Activated CD8-positive, alpha-beta memory T cell treated with anti-CD3 and anti-CD28 coated beads, Interleukin-2, amount 10 ng/mL, durations not matched to agents 7 days and 5 days (primary cell): ENCODE data around the gene FIS1. TPM values are rescaled to one million over a fixed set of nuclear protein-coding genes. Genes with fewer than 3 reads are reported as not detected.
"Not testable (repeated sequence)": the region's sequence is repeated elsewhere in the genome, so short reads cannot be mapped to it uniquely, and the experiment has no call there.

ENCODE experiments used
- ATAC-seq: fragments of 150-1000 bp; cut with Tn5 transposase; one replicate; pipeline ENCODE4 v1.10.0; 2021; ENCODE audit warnings: moderate library complexity
- CTCF ChIA-PET: fragments of 350-600 bp; sonication (Branson Sonifier 250); formaldehyde crosslinking; loops from one replicate; lab custom pipeline; 2021; ENCODE audit warnings: antibody characterized with exemption; lab: Charles Lee
- DNase-seq: peaks from one replicate; pipeline ENCODE4 v3.0.0-alpha.2; 2020
- H3K27ac Mint-ChIP-seq: one replicate; pipeline ENCODE4 v1.8.0; 2021; ENCODE audit warnings: mild to moderate bottlenecking, mixed read lengths
- H3K27me3 Mint-ChIP-seq: one replicate; pipeline ENCODE4 v1.8.0; 2021; ENCODE audit warnings: mixed read lengths
- H3K36me3 Mint-ChIP-seq: one replicate; pipeline ENCODE4 v1.8.0; 2021; ENCODE audit warnings: mild to moderate bottlenecking, mixed read lengths
- H3K4me1 Mint-ChIP-seq: one replicate; pipeline ENCODE4 v1.8.0; 2021; ENCODE audit warnings: mixed read lengths
- H3K4me3 Mint-ChIP-seq: one replicate; pipeline ENCODE4 v1.8.0; 2021; ENCODE audit warnings: mild to moderate bottlenecking, moderate library complexity, mixed read lengths
- H3K9me3 Mint-ChIP-seq: one replicate; pipeline ENCODE4 v1.8.0; 2022; ENCODE audit warnings: low read depth, mixed read lengths
- total RNA-seq, 2 experiments: library from RNA; stranded (reverse); gene quantifications; one replicate each; pipeline ENCODE4 v1.2.3, GENCODE V29; 2021

FIS1 gene
- total RNA-seq, 2 experiments from 2014 or later: 86.7 to 117 TPM

- no peak overlapping the region for H3K27ac Mint-ChIP-seq
- H3K4me1 Mint-ChIP-seq: peaks cover 7% of the 10 kb centered on the region
- ATAC-seq: no peak
- H3K4me3 Mint-ChIP-seq: no peak overlapping the region
- H3K36me3 Mint-ChIP-seq: no peaks in the 10 kb centered on the region
- peaks cover 20% of the 10 kb centered on the region for H3K27me3 Mint-ChIP-seq
- CTCF ChIA-PET: interaction anchor here (0.8 to 1.8 kb wide), 3 partner anchors 12 to 135 kb away, joined by 3 to 8 read pairs (median 4); no protein-coding TSS in a partner anchor
- no peak for DNase-seq
- H3K9me3 Mint-ChIP-seq: no peaks in the 10 kb centered on the region
Measured at GRCh38 chr7:101278461-101279292, 33.8 kb upstream of the FIS1 start.

GRCh38 chr7:101277155-101277554, 32.3 kb upstream of the FIS1 start:
- no peaks in the 10 kb centered on the region for H3K36me3 Mint-ChIP-seq
- H3K4me1 Mint-ChIP-seq: no peaks in the 10 kb centered on the region
- H3K9me3 Mint-ChIP-seq: no peaks in the 10 kb centered on the region
- H3K4me3 Mint-ChIP-seq: no peak overlapping the region
- ATAC-seq: no peak
- H3K27ac Mint-ChIP-seq: no peak overlapping the region
- DNase-seq: no peak
- H3K27me3 Mint-ChIP-seq: peaks cover 23% of the 10 kb centered on the region
- CTCF ChIA-PET: no interaction called here

DNA sequence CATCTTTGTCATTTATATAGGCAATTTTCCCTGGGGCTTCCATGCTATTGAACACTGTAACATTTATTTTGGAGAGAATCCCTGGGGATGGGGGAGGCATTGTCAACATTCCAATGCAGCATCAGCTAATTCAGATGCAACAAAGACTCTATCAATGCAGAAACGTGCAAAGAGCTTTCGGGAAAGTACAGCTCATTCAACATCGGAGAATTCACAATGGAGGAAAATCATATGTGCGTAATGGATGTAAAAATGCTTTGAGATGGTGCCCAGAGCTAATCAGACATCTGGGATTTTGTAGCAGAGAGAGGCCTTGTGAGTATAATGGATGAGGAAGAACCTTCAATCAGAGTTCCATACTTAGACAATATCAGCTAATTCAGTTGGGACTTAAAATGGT, 28.3 kb upstream of the FIS1 start:
- Mint-ChIP-seq H3K27me3 (peaks cover 22% of the 10 kb centered on the region), H3K4me1 (no peaks in the 10 kb centered on the region), H3K9me3 (no peaks in the 10 kb centered on the region), H3K27ac (no peak overlapping the region), H3K36me3 (no peaks in the 10 kb centered on the region), H3K4me3 (no peak overlapping the region)
- CTCF ChIA-PET: interaction anchor here (2.8 kb wide), 1 partner anchor 10 kb away, joined by 8 read pairs; no protein-coding TSS in a partner anchor
- no peak for DNase-seq
- ATAC-seq: no peak

DNA sequence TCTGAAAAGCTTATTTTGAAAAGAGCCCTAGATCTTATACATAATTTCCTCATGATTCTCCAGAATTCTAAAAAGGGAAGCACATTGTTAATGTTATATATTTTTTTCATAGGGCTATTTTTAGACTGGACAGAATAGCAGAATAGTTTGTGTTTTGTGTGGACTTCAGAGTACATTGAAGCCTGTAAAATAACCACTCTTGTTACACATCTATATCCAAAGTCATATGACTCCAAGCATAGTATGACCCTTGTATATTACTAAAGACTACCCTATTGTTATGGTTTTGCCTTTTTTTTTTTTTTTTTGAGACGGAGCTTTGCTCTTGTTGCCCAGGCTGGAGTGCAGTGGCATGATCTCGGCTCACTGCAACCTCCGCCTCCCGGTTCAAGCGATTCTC, 26.1 kb upstream of the FIS1 start:
- CTCF ChIA-PET: interaction anchor here (0.6 to 1.6 kb wide), 3 partner anchors 51 to 245 kb away, joined by 3 to 4 read pairs (median 4); no protein-coding TSS in a partner anchor

GRCh38 chr7:101269664-101270063, 24.8 kb upstream of the FIS1 start:
- no peak for ATAC-seq
- CTCF ChIA-PET: interaction anchor here (1.6 kb wide), 1 partner anchor 126 kb away, joined by 4 read pairs; no protein-coding TSS in a partner anchor
- no peaks in the 10 kb centered on the region for H3K36me3 Mint-ChIP-seq
- DNase-seq: no peak
- no peaks in the 10 kb centered on the region for H3K9me3 Mint-ChIP-seq
- no peaks in the 10 kb centered on the region for H3K4me1 Mint-ChIP-seq
- H3K4me3 Mint-ChIP-seq: no peak overlapping the region
- peaks cover 15% of the 10 kb centered on the region for H3K27me3 Mint-ChIP-seq
- H3K27ac Mint-ChIP-seq: no peak overlapping the region

More for the DNA sequence above, 26.1 kb upstream of the FIS1 start:
- H3K36me3 Mint-ChIP-seq: no peaks in the 10 kb centered on the region
- no peaks in the 10 kb centered on the region for H3K9me3 Mint-ChIP-seq
- peaks cover 12% of the 10 kb centered on the region for H3K27me3 Mint-ChIP-seq
- H3K4me1 Mint-ChIP-seq: no peaks in the 10 kb centered on the region
- no peak for DNase-seq
- no peak overlapping the region for H3K27ac Mint-ChIP-seq
- no peak for ATAC-seq
- H3K4me3 Mint-ChIP-seq: no peak overlapping the region

- Mint-ChIP-seq H3K36me3 (no peaks in the 10 kb centered on the region), H3K27me3 (peaks cover 5% of the 10 kb centered on the region), H3K9me3 (no peaks in the 10 kb centered on the region), H3K27ac (no peak overlapping the region), H3K4me3 (no peak overlapping the region), H3K4me1 (no peaks in the 10 kb centered on the region)
- CTCF ChIA-PET: interaction anchor here (1.4 to 1.6 kb wide), 2 partner anchors 14 to 17 kb away, joined by 3 to 5 read pairs; no protein-coding TSS in a partner anchor
- DNase-seq (no peak), ATAC-seq (no peak)
Measured at GRCh38 chr7:101265622-101266516, 21.0 kb upstream of the FIS1 start.

DNA sequence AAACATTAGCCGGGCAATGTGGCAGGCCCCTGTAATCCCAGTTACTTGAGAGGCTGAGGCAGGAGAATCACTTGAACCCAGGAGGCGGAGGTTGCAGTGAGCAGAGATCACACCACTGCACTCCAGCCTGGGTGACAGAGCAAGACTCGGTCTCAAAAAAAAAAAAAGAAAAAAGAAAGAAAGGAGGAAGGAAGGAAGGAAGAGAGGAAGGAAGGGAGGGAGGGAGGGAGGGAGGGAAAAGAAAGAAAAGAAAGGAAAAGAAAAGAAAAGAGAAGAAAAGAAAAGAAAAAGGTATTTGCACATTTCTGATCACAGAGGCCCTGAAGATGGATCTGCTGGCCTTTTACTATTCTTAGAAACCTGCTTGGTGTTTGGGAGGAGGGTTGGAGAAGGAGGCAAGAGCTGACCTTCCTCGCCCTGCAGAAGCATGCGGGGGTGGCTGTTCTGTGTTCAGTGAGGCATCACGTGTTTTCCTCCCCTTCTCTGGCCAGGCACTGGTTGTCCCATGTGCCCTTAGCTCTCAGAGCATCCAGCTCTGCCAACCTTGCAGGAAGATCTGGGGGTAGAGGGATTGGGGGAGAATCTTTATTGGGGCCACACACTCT, 19.3 kb upstream of the FIS1 start:
- not testable (repeated sequence) for H3K4me1 Mint-ChIP-seq, DNase-seq, H3K9me3 Mint-ChIP-seq, H3K27me3 Mint-ChIP-seq, H3K27ac Mint-ChIP-seq, ATAC-seq, H3K4me3 Mint-ChIP-seq, H3K36me3 Mint-ChIP-seq
- CTCF ChIA-PET: interaction anchor here (0.8 to 1.6 kb wide), 3 partner anchors 10 to 120 kb away, joined by 3 to 5 read pairs (median 3); no protein-coding TSS in a partner anchor

GRCh38 chr7:101258243-101258731, 13.4 kb upstream of the FIS1 start:
- Mint-ChIP-seq H3K27ac (no peak overlapping the region), H3K36me3 (no peaks in the 10 kb centered on the region), H3K9me3 (no peaks in the 10 kb centered on the region), H3K27me3 (no peaks in the 10 kb centered on the region), H3K4me3 (no peak overlapping the region), H3K4me1 (no peaks in the 10 kb centered on the region)
- ATAC-seq (no peak), DNase-seq (no peak)
- CTCF ChIA-PET: interaction anchor here (0.7 to 1.6 kb wide), 4 partner anchors 15 to 918 kb away, joined by 3 to 9 read pairs (median 4); no protein-coding TSS in a partner anchor

GRCh38 chr7:101255796-101256195, 10.9 kb upstream of the FIS1 start:
- CTCF ChIA-PET: interaction anchor here (1.3 to 1.4 kb wide), 3 partner anchors 12 to 112 kb away, joined by 3 to 4 read pairs (median 4); partner anchors contain the start of gene ZNHIT1
- ATAC-seq (no peak), DNase-seq (no peak)
- peaks cover 13% of the 10 kb centered on the region for H3K4me1 Mint-ChIP-seq
- H3K36me3 Mint-ChIP-seq: peaks cover 7% of the 10 kb centered on the region
- H3K9me3 Mint-ChIP-seq: no peaks in the 10 kb centered on the region
- no peak overlapping the region for H3K4me3 Mint-ChIP-seq
- no peaks in the 10 kb centered on the region for H3K27me3 Mint-ChIP-seq
- no peak overlapping the region for H3K27ac Mint-ChIP-seq

DNA sequence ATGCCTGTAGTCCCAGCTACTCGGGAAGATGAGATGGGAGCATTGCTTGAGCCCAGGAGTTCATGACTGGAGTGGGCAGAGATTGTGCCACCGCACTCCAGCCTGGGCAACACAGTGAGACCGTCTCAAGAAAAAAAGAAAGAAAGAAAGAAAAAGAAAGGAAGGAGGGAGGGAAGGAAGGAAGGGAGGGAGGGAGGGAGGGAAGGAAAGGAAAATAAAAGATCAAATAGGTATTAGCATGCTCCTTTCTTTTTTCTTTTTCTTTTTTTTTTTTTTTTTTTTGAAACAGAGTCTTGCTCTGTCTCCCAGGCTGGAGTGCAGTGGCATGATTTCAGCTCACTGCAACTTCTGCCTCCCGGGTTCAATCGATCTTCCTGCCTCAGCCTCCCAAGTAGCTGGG, 8.3 kb upstream of the FIS1 start:
- H3K4me3 Mint-ChIP-seq, H3K9me3 Mint-ChIP-seq, ATAC-seq, H3K27me3 Mint-ChIP-seq, H3K27ac Mint-ChIP-seq, DNase-seq: not testable (repeated sequence)
- H3K4me1 Mint-ChIP-seq: peaks cover 22% of the 10 kb centered on the region
- peaks cover 15% of the 10 kb centered on the region for H3K36me3 Mint-ChIP-seq
- CTCF ChIA-PET: interaction anchor here (0.6 to 2.8 kb wide), 4 partner anchors 9 to 115 kb away, joined by 4 to 17 read pairs (median 12); partner anchors contain the start of genes PLOD3 and ZNHIT1

- H3K36me3 Mint-ChIP-seq: peaks cover 18% of the 10 kb centered on the region
- peaks cover 28% of the 10 kb centered on the region for H3K4me1 Mint-ChIP-seq
- H3K27me3 Mint-ChIP-seq: no peaks in the 10 kb centered on the region
- ATAC-seq: peak; percentile 100
- DNase-seq: peak; percentile 100
- peak overlapping the region; percentile 92 for H3K27ac Mint-ChIP-seq
- CTCF ChIA-PET: interaction anchor here (0.7 to 2.8 kb wide), 9 partner anchors 8 to 363 kb away, joined by 3 to 17 read pairs (median 4); partner anchors contain the start of genes PLOD3, UFSP1 and ZNHIT1
- H3K4me3 Mint-ChIP-seq: peak overlapping the region; percentile 89
- H3K9me3 Mint-ChIP-seq: no peaks in the 10 kb centered on the region
Measured at GRCh38 chr7:101251871-101252659, 7.2 kb upstream of the FIS1 start.

GRCh38 chr7:101250324-101250723, 5.4 kb upstream of the FIS1 start:
- peaks cover 25% of the 10 kb centered on the region for H3K36me3 Mint-ChIP-seq
- peak overlapping the region; percentile 34 for H3K27ac Mint-ChIP-seq
- CTCF ChIA-PET: interaction anchor here (0.7 to 2.8 kb wide), 3 partner anchors 32 to 232 kb away, joined by 3 to 17 read pairs (median 4); partner anchors contain the start of genes PLOD3 and ZNHIT1
- H3K27me3 Mint-ChIP-seq: no peaks in the 10 kb centered on the region
- H3K4me3 Mint-ChIP-seq: peak overlapping the region; percentile 89
- no peaks in the 10 kb centered on the region for H3K9me3 Mint-ChIP-seq
- peaks cover 36% of the 10 kb centered on the region for H3K4me1 Mint-ChIP-seq
- DNase-seq (no peak), ATAC-seq (no peak)
